Hair follicle dermal papilla cell (primary cell): ENCODE results near the gene P3H1. TPM values are rescaled to one million over a fixed set of nuclear protein-coding genes. Genes with fewer than 3 reads are reported as not detected.

Experiments used
- total RNA-seq: library from RNA; depleted of rRNA; stranded (reverse); fragments of >200 nt; gene quantifications from 2 replicates; pipeline ENCODE4 v1.2.3, GENCODE V29; 2012

Gene P3H1, protein sequence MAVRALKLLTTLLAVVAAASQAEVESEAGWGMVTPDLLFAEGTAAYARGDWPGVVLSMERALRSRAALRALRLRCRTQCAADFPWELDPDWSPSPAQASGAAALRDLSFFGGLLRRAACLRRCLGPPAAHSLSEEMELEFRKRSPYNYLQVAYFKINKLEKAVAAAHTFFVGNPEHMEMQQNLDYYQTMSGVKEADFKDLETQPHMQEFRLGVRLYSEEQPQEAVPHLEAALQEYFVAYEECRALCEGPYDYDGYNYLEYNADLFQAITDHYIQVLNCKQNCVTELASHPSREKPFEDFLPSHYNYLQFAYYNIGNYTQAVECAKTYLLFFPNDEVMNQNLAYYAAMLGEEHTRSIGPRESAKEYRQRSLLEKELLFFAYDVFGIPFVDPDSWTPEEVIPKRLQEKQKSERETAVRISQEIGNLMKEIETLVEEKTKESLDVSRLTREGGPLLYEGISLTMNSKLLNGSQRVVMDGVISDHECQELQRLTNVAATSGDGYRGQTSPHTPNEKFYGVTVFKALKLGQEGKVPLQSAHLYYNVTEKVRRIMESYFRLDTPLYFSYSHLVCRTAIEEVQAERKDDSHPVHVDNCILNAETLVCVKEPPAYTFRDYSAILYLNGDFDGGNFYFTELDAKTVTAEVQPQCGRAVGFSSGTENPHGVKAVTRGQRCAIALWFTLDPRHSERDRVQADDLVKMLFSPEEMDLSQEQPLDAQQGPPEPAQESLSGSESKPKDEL
- total RNA-seq, result 130 and 166 TPM in 2 replicates

DNA sequence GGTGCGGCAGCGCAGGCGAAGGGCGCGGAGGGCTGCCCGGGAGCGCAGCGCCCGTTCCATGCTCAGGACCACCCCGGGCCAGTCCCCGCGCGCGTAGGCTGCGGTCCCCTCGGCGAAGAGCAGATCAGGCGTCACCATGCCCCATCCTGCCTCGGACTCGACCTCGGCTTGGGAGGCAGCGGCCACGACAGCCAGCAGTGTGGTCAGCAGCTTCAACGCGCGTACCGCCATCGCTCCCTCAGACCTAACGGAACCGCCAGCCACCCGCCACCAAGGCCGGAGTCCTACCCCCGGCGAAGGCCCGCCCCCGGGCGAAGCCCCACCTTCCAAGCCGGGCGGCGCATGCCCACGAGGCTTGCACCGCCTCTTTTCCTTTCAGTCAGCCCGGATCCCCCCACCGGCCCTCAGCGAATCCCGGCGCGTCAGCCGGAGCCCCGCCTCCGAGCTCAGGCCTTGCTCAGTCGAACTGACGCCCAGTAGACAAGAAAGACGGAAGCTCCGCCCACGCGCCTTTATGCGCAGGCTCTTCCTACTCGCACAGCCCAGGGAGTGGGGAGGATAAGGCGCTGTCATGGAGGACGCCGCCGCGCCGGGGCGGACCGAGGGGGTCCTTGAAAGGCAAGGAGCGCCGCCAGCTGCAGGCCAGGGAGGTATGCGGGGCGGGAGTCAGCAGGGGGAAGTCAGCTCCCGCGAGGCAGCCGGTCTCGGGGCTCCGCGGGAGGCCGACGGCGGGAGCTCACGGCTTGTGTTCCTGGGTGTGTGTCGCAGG is at the start of gene P3H1, which contains the start of gene C1orf50:
Gene P3H1, minus strand, starts transcription at position 288 of the 769 bp plus-strand sequence. Its CDS starts 57 bp downstream, at position 231.
Gene C1orf50, plus strand, starts transcription at position 509 of the 769 bp plus-strand sequence. Its CDS starts 63 bp downstream, at position 572.

DNA sequence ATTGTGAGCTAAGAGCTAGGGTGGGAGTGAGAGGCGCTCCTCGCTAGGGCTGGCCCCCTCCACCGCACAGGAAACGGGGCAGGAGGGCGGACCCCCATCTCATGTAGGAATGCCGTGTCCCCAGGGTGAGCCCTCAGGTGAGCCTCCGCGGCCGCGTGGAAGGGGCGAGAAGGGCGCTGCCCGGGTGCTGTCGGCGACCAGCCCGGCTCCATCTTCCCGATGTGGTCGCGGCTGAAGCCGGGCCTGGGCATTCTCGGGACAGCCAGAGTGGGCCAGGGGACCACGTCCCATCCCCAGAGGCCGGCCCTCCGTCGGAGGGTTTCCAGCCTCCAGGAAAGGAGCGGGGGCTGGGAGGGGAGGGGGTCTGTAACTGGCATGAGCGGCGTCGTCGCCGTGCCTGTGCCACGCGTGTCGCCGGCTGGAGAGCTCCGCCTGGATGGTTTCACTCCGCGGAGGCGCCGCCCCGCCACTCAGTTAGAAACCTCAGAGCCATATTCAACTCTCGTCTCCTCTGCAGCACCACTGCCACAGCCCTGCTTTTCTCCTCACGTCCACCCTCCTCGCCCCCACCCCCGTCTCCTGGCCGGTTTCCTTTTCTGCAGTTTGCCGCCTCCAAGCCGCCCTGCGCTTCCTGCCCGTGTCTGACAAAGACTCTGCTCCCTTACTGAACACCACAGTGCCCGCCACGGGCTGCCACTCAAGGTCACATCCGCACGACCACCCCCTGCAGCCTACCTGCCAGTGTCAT is 18.3 kb upstream of the P3H1 start, which contains the start of gene TMEM269:
Gene TMEM269, plus strand, starts transcription at position 46 of the 748 bp plus-strand sequence. CDS start 4,903 bp downstream, outside the sequence.

DNA sequence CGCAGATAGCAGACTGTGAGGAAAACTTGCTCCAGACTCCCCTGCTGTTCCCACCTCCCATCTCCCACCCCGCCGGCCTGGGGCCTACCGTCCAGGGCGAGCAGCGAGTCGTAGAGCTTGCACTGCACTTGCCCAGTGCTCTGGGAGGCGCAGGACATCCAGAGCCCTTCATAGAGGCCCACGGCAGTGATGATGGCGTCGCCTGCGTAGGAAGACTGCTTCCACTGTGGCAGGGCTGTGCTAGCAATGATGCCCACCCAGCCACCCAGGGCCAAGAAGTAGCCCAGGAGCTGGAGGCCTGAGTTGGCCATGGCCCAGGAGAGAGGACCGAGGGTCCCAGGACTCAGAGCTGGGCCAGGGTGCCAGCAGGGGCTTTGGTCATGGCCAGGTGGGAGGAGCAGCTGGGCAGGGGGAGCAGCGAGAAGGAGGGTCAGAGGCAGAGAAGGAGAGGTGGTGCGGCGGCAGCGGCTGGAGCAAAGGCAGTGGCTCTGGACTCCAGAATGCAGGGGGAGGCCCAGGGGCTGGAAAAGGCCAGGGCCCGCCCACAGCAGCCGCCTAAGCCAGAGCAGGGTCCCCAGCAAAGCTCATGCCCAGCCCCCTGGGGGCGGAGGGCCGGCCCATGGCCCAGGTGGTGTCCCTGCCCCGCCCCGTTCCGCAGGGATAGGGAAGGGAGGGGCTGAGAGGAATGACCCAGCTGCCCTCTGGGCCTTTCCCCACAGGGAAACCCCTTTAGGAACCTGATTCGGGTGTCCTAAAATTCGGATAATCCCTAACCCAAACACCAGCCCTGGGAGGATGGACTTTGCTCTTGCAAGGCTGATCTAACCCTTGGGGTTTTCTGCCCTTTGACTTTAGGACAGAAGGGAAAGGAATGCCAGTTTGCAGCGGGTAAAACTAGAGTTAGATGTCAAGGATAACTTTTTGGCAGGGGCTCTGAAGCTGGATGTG is 26.8 kb downstream of the P3H1 start, which contains the start of gene CLDN19:
Gene CLDN19, minus strand, starts transcription at position 484 of the 948 bp plus-strand sequence. Its CDS starts 173 bp downstream, at position 311.

Other genes with a start within 250 kb of the P3H1 start
- 6.2 and 9.6 TPM in 2 replicates for gene PPIH, start 108.6 kb downstream of the P3H1 start, total RNA-seq
- 410 and 555 TPM in 2 replicates for gene YBX1, start 84.6 kb downstream of the P3H1 start, total RNA-seq
- gene CLDN19, start 26.8 kb downstream of the P3H1 start, total RNA-seq, result not detected in 2 replicates
- 5.8 TPM in 2 replicates for gene C1orf50, start 221 bp upstream of the P3H1 start, total RNA-seq
- gene TMEM269, start 18.0 kb upstream of the P3H1 start, total RNA-seq, result under 0.01 TPM in 1 of 2 replicates, not detected in the other
- 25.1 and 25.2 TPM in 2 replicates for gene ERMAP, start 50.1 kb upstream of the P3H1 start, total RNA-seq
- gene SVBP, start 50.4 kb upstream of the P3H1 start, total RNA-seq, result 14.1 and 15.7 TPM in 2 replicates
- gene ZNF691, start 79.6 kb upstream of the P3H1 start, total RNA-seq, result 5.5 and 8.0 TPM in 2 replicates
- gene SLC2A1, start 191.8 kb upstream of the P3H1 start, total RNA-seq, result 114 TPM in 2 replicates